Middle frontal gyrus (tissue), 1 donor: ENCODE results near the gene HMGN4.

Experiments used
- DNase-seq: peaks from one replicate; pipeline ENCODE4 v3.0.0-alpha.2; 2015; ENCODE audit warnings: low spot score; ENCODE audit errors: extremely low spot score

Gene HMGN4

GRCh38 chr6:26576929-26577719 is 39.0 kb downstream of the HMGN4 start:
- DNase-seq = no peak

GRCh38 chr6:26577720-26578072 is 39.5 kb downstream of the HMGN4 start:
- DNase-seq = no peak

GRCh38 chr6:26578279-26578678 is 40.1 kb downstream of the HMGN4 start:
- no peak for DNase-seq

- DNase-seq = no peak
These were observed 40.6 kb downstream of the HMGN4 start for GRCh38 chr6:26578741-26579140.

GRCh38 chr6:26581164-26581915 is 43.2 kb downstream of the HMGN4 start:
- no peak for DNase-seq

GRCh38 chr6:26588965-26589364 is 50.8 kb downstream of the HMGN4 start:
- DNase-seq = no peak

GRCh38 chr6:26592649-26593048 is 54.5 kb downstream of the HMGN4 start:
- no peak for DNase-seq

GRCh38 chr6:26593278-26594130 is 55.3 kb downstream of the HMGN4 start:
- DNase-seq = no peak

- DNase-seq = no peak
These were observed 55.9 kb downstream of the HMGN4 start for GRCh38 chr6:26594131-26594498.

GRCh38 chr6:26594730-26595632 is 56.8 kb downstream of the HMGN4 start:
- DNase-seq = no peak

GRCh38 chr6:26595669-26596269 is 57.6 kb downstream of the HMGN4 start:
- peak; percentile 88 for DNase-seq
